ENCODE results near the gene CFAP251. TPM values are rescaled to one million over a fixed set of nuclear protein-coding genes. Genes with fewer than 3 reads are reported as not detected.

The CFAP251 gene
- total RNA-seq, 1 donor from 2014 or later: 2.8 TPM

GRCh38 chr12:121937654-121938053 is 19.3 kb downstream of the CFAP251 start:
- H3K9me3 Mint-ChIP-seq (ENCODE audit: unreplicated experiment): peaks cover 7% of the 10 kb centered on the region
- H3K27ac Mint-ChIP-seq (ENCODE audit: unreplicated experiment): peak overlapping the region; percentile 67
- peaks cover 25% of the 10 kb centered on the region for H3K4me1 Mint-ChIP-seq (ENCODE audit: low read depth, unreplicated experiment)
- peak overlapping the region; percentile 51 for H3K4me3 Mint-ChIP-seq (ENCODE audit: unreplicated experiment)
- peaks cover 8% of the 10 kb centered on the region for H3K27me3 Mint-ChIP-seq (ENCODE audit: unreplicated experiment)
- DNase-seq: no peak
- H3K36me3 Mint-ChIP-seq (ENCODE audit: unreplicated experiment): peaks cover 5% of the 10 kb centered on the region
- TF ChIP-seq, protein P1, sequence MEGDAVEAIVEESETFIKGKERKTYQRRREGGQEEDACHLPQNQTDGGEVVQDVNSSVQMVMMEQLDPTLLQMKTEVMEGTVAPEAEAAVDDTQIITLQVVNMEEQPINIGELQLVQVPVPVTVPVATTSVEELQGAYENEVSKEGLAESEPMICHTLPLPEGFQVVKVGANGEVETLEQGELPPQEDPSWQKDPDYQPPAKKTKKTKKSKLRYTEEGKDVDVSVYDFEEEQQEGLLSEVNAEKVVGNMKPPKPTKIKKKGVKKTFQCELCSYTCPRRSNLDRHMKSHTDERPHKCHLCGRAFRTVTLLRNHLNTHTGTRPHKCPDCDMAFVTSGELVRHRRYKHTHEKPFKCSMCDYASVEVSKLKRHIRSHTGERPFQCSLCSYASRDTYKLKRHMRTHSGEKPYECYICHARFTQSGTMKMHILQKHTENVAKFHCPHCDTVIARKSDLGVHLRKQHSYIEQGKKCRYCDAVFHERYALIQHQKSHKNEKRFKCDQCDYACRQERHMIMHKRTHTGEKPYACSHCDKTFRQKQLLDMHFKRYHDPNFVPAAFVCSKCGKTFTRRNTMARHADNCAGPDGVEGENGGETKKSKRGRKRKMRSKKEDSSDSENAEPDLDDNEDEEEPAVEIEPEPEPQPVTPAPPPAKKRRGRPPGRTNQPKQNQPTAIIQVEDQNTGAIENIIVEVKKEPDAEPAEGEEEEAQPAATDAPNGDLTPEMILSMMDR (IDR thresholded peaks at IDR 0.05; ENCODE audit: partially characterized antibody, unreplicated experiment): no peak

DNA sequence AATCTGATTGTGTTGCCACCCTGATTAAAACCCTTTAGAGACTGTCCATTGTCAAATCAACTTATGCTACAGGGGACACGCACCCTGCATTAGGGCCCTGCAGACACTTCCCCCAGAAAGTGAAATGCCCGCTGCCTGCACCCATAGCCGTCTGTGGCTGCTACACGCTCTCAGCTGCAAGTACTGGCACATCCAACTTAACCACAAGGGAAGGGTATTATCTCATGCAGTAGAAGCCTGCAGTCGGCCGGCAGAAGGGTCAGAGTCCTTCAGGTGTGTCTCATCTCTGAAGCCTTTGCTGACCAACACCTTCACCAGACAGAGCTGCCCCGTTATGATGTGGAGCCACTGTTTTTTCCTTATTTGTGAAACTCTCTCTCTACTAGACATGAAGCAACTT is 20.8 kb downstream of the CFAP251 start:
- no peak overlapping the region for H3K4me3 Mint-ChIP-seq (ENCODE audit: unreplicated experiment)
- H3K4me1 Mint-ChIP-seq (ENCODE audit: low read depth, unreplicated experiment): peaks cover 18% of the 10 kb centered on the region
- peaks cover 8% of the 10 kb centered on the region for H3K27me3 Mint-ChIP-seq (ENCODE audit: unreplicated experiment)
- H3K27ac Mint-ChIP-seq (ENCODE audit: unreplicated experiment): no peak overlapping the region
- TF ChIP-seq, protein P1 (IDR thresholded peaks at IDR 0.05; ENCODE audit: partially characterized antibody, unreplicated experiment): no peak
- no peak for DNase-seq
- H3K36me3 Mint-ChIP-seq (ENCODE audit: unreplicated experiment): peaks cover 5% of the 10 kb centered on the region
- H3K9me3 Mint-ChIP-seq (ENCODE audit: unreplicated experiment): peaks cover 3% of the 10 kb centered on the region

GRCh38 chr12:121939992-121940766 is 21.8 kb downstream of the CFAP251 start:
- H3K4me3 Mint-ChIP-seq (ENCODE audit: unreplicated experiment): no peak overlapping the region
- peaks cover 5% of the 10 kb centered on the region for H3K9me3 Mint-ChIP-seq (ENCODE audit: unreplicated experiment)
- no peak overlapping the region for H3K27ac Mint-ChIP-seq (ENCODE audit: unreplicated experiment)
- TF ChIP-seq, protein P1 (IDR thresholded peaks at IDR 0.05; ENCODE audit: partially characterized antibody, unreplicated experiment): no peak
- H3K4me1 Mint-ChIP-seq (ENCODE audit: low read depth, unreplicated experiment): peaks cover 17% of the 10 kb centered on the region
- peaks cover 5% of the 10 kb centered on the region for H3K36me3 Mint-ChIP-seq (ENCODE audit: unreplicated experiment)
- H3K27me3 Mint-ChIP-seq (ENCODE audit: unreplicated experiment): peaks cover 8% of the 10 kb centered on the region
- DNase-seq: no peak

DNA sequence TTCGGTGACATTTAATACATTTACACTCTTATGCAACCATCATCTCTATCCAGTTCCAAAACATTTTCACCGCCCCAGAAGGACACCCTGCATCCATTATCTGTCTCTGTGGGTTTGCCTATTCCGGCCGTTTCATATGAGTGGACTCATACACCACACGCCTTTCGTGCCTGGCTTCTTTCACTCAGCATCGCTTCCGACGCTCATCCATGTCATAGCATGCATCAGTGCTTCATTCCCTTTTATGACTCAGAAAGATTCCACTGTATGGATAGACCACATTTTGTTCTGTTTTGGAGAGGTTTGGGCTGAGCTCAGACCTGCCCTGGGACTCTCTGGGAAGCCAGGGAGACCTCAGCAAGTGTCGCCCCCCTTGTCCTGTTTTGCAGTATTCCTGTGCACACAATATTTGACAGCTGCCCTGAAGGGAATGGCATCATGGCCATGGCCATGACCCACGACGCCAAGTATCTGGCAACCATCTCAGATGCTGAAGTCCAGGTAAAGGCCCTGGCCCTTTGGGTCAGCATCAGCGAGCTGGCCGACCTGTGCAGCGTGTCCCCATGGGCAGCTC is 23.8 kb downstream of the CFAP251 start:
- peaks cover 7% of the 10 kb centered on the region for H3K27me3 Mint-ChIP-seq (ENCODE audit: unreplicated experiment)
- H3K27ac Mint-ChIP-seq (ENCODE audit: unreplicated experiment): no peak overlapping the region
- TF ChIP-seq, protein P1 (IDR thresholded peaks at IDR 0.05; ENCODE audit: partially characterized antibody, unreplicated experiment): no peak
- H3K4me3 Mint-ChIP-seq (ENCODE audit: unreplicated experiment): no peak overlapping the region
- peaks cover 5% of the 10 kb centered on the region for H3K4me1 Mint-ChIP-seq (ENCODE audit: low read depth, unreplicated experiment)
- DNase-seq: no peak
- peaks cover 15% of the 10 kb centered on the region for H3K36me3 Mint-ChIP-seq (ENCODE audit: unreplicated experiment)
- H3K9me3 Mint-ChIP-seq (ENCODE audit: unreplicated experiment): peaks cover 5% of the 10 kb centered on the region

- peaks cover 13% of the 10 kb centered on the region for H3K36me3 Mint-ChIP-seq (ENCODE audit: unreplicated experiment)
- peaks cover 4% of the 10 kb centered on the region for H3K4me1 Mint-ChIP-seq (ENCODE audit: low read depth, unreplicated experiment)
- no peak overlapping the region for H3K27ac Mint-ChIP-seq (ENCODE audit: unreplicated experiment)
- H3K9me3 Mint-ChIP-seq (ENCODE audit: unreplicated experiment): peaks cover 2% of the 10 kb centered on the region
- H3K4me3 Mint-ChIP-seq (ENCODE audit: unreplicated experiment): no peak overlapping the region
- TF ChIP-seq, protein P1 (IDR thresholded peaks at IDR 0.05; ENCODE audit: partially characterized antibody, unreplicated experiment): no peak
- peaks cover 6% of the 10 kb centered on the region for H3K27me3 Mint-ChIP-seq (ENCODE audit: unreplicated experiment)
- no peak for DNase-seq
Observed at GRCh38 chr12:121943926-121944325, 25.5 kb downstream of the CFAP251 start.
